ENCODE data around the gene USF3. TPM values are rescaled to one million over a fixed set of nuclear protein-coding genes. Genes with fewer than 3 reads are reported as not detected.

The USF3 gene
- 16.8 TPM in 2 replicates for total RNA-seq

- intact Hi-C loops (cut with micrococcal nuclease), result loop anchor here (1.0 to 2.0 kb wide), 9 partner anchors 41 to 1451 kb away; partner anchors contain the start of genes CCDC191, NAA50, QTRT2 and SIDT1
These were observed at the start of gene USF3 for GRCh38 chr3:113695786-113696645. Gene USF3 (minus strand): TSS chr3:113696642. CDS start chr3:113674878, 21,764 bp downstream.

GRCh38 chr3:113745756-113746547 is 49.5 kb upstream of the USF3 start, which contains the start of gene NAA50:
Gene NAA50 (minus strand): TSS chr3:113746249. CDS start chr3:113745949, 300 bp downstream.
- intact Hi-C loops (cut with micrococcal nuclease), result loop anchor here (1.0 to 10.0 kb wide), 14 partner anchors 10 to 1183 kb away; partner anchors contain the start of genes CCDC191, QTRT2, SIDT1 and SLC35A5

DNA sequence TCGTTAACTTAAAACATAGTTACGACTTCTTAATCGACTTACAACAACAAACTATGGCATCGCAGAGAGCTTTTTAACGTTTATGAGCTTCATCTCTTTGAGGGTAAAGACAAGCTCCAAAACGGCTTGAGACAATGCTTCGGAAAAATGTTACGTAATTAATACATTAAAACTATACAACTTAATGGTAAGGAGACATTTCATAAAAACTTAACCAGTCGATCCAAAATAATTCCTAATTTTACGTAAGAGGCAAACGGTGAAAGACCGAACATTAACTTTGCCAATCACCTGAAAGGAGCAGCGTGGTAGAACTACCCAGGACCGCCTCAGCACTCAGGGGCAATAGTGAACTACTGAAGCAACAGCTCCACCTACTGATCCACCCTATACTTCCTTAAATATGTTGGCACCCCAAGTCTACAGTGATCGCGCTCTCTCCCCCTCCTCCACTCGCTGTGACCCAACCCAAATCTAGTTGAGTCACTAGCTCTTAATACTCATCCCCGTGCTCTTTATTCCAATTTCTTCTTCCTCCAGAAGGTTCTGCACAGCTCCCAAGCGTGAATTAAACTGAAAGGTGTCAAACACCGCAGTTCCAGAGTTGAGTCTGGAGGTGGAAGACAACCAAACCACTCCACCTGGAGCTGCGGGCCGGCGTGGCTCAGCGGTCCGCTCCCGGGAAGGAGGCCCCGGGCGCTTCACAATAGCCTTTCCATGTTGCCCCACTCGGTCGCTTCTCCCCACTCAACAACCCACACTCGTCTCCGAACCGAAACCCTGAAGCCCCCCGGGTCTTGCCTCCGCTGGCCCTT is 48.7 kb upstream of the USF3 start:
- intact Hi-C loops (cut with micrococcal nuclease), result loop anchor here (1.0 to 10.0 kb wide), 7 partner anchors 9 to 1070 kb away; partner anchors contain the start of gene SIDT1

DNA sequence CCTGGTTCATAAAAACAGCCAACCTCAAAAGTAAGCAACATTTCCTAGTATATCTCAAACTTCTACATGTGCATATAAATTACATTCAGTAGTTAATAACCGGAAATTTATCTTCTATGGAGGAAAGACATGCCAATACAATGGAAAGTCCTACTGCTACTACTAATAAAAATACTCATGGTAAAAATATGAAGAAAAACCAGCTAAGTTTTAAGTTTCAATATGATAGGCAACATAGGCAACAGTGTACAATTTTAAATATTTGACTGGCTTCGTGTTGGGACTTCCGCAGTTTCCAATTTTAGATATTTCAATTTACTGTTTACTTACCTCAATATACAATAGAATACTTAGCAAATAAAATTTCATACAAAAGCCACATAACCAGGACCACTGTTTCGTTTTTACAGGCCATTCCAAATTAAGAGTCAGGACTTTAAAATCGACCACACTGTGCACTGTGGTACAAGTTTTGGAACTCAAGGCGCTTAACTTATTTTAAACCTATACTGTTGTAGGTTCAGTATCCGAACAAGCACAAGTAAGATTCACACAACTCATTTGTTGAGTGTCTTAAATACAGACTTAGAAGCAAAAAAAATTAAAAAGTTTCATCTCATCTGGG is 46.7 kb upstream of the USF3 start:
- intact Hi-C loops (cut with micrococcal nuclease), result loop anchor here (10.0 kb wide), 1 partner anchor 1068 kb away; no protein-coding TSS in a partner anchor

- intact Hi-C loops (cut with micrococcal nuclease), result loop anchor here (10.0 kb wide), 1 partner anchor 1067 kb away; no protein-coding TSS in a partner anchor
These were observed 45.2 kb upstream of the USF3 start for GRCh38 chr3:113741620-113742019.

- intact Hi-C loops (cut with micrococcal nuclease), result loop anchor here (10.0 kb wide), 1 partner anchor 1066 kb away; no protein-coding TSS in a partner anchor
These were observed 44.6 kb upstream of the USF3 start for GRCh38 chr3:113741086-113741485.

- intact Hi-C loops (cut with micrococcal nuclease), result loop anchor here (1.0 to 2.0 kb wide), 5 partner anchors 9 to 178 kb away; partner anchors contain the start of genes GRAMD1C and USF3
These were observed 40.2 kb upstream of the USF3 start for GRCh38 chr3:113736548-113737089.

DNA sequence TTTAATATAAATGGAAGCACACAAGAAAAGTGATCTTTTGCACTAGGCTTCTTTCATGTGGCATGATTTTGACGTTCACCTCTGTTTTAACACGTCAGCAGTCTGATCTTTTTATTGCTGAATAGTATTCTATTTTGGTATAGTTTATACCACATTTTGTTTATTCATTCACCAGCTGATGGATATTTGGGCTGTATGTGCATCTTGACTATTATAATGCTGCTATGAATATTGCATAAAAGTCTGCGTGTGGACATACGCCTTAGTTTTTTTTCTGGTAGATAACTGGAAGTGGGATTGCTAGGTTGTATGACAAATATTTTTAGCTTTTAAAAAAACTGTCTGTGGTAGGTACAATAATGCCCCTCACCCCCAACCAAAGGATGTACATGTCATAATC is 35.3 kb upstream of the USF3 start:
- intact Hi-C loops (cut with micrococcal nuclease), result no loop called here

- intact Hi-C loops (cut with micrococcal nuclease), result no loop called here
These were observed 34.1 kb upstream of the USF3 start for GRCh38 chr3:113730550-113730949.

GRCh38 chr3:113728661-113729060 is 32.2 kb upstream of the USF3 start:
- intact Hi-C loops (cut with micrococcal nuclease), result no loop called here

GRCh38 chr3:113721636-113722035 is 25.2 kb upstream of the USF3 start:
- intact Hi-C loops (cut with micrococcal nuclease), result no loop called here

DNA sequence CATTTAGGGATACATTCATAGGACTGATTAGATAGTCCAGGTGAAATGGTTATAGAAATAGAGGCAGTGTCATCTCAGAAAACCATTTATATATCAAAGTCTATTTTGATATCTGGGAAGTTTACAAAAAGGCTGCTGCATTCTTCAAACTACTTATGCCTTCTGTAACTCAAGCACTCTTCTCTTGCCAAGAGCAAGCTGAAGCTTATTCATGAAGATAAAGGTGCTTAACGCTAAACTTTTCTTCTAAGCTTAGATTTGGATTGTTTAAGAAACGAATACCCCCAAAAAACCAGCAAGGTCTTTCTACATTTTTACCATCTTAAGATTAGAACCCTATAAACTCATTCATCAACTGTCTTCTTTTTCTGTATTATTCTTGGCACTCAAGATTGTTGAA is 23.3 kb upstream of the USF3 start:
- intact Hi-C loops (cut with micrococcal nuclease), result no loop called here

DNA sequence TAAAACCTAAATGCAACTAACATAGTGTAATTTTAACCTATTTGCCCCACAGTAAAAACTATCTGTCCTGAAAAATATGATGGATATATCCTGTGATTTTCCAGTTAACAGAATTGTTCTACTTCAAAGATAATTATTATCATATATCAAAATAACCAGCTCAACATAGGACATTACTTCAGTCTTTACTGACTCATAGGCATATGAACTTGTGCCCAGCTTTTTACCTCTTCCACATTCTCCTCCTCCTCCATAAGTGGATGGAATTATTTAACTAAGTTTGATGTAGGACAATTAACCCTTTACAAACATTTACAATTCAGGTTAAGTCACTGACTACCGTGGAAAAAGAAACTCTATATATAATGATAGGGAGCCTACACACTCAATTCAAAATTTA is 22.9 kb upstream of the USF3 start:
- intact Hi-C loops (cut with micrococcal nuclease), result no loop called here

- intact Hi-C loops (cut with micrococcal nuclease), result no loop called here
These were observed 21.4 kb upstream of the USF3 start for GRCh38 chr3:113717818-113718217.

DNA sequence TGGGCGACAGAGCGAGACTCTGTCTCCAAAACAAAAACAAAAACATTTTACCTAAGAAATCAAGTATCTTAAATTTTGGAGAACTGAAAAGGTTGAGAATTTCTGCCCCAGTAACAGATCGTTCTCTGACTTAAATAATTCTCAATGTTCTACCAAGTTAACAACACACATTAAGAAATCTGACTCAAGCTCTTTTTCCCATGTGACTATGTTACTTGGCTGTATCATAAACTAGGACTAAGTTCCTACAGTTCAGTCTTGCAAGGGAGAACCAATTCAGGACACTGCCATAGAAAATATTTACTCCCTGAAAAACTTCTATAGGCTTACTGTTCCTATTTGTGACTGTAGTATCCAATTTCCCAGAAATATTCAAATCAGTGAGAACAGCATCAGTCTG is 20.9 kb upstream of the USF3 start:
- intact Hi-C loops (cut with micrococcal nuclease), result no loop called here

GRCh38 chr3:113714702-113715101 is 18.3 kb upstream of the USF3 start:
- intact Hi-C loops (cut with micrococcal nuclease), result no loop called here

DNA sequence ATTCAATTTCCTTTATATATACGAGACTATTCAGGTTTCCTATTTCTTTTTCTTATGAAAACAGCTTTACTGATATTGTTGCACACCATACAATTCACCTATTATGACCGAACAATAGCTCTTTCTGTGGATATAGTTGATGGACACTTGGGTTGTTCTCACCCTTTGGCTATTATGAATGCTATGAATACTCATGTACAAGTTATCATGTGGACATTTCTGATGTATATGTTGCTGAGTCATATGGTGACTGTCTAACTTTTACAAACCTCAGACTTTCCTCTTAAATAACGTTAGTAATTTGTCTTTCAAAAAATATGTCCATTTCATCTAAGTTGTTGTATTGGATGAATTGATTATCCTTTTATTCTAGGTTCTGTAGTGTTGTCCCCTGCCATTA is 15.7 kb upstream of the USF3 start:
- intact Hi-C loops (cut with micrococcal nuclease), result no loop called here

- intact Hi-C loops (cut with micrococcal nuclease), result no loop called here
These were observed 11.4 kb upstream of the USF3 start for GRCh38 chr3:113707835-113708234.

DNA sequence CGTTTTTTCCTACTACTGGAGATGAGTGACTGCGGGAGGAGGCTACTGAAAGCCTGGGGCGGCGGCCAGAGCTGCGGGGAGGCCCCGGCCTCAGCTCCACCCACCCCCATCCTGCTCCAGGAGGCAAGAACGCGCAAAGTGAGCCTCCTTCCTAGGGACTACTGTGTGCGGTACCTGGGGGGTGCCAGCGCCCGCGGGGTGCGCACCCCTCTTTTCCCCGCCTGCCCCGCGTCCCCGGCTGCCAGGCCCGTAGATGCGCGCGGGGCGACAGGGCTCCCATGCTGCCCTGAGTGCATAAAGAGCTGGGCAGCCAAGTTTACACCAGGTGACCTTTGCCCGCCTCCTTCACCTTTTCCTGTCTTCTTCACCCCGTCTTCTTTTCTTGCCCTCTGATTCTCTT is 2.5 kb upstream of the USF3 start:
- intact Hi-C loops (cut with micrococcal nuclease), result no loop called here

GRCh38 chr3:113698213-113698742 is 1.8 kb upstream of the USF3 start:
- intact Hi-C loops (cut with micrococcal nuclease), result no loop called here

All from T-helper 2 cell treated with Interferon-gamma antibody and Interleukin-4, amounts not matched to agents 100 ng/mL and 5 ng/mL, for 36 hours (primary cell).